Measurements from ENCODE around the gene RNF121. TPM values are rescaled to one million over a fixed set of nuclear protein-coding genes. Genes with fewer than 3 reads are reported as not detected.

Gene RNF121
- total and polyA plus RNA-seq, 2 of the 13 experiments (the other 11 are each of a cell fraction or from before 2014, with no cell fraction given), result 28.6 to 44.3 TPM

GRCh38 chr11:71951741-71952310 is 23.0 kb downstream of the RNF121 start:
- no peak for FAIRE-seq
- BruUV-seq (replicated peaks), result no TSS peak
- H3K36me3 ChIP-seq (replicated peaks in 1 of 2; ENCODE audit: control insufficient read depth in 1 of 2, insufficient read depth in 2 of 2, low read length in 2 of 2), result no peaks in the 10 kb centered on the region; a peak in 1 of 5 replicates
- no peak overlapping the region for H3K4me2 ChIP-seq (ENCODE audit: low read depth, low read length)
- CTCF ChIA-PET (ENCODE audit: low intra/inter-chr PET ratio, low total read pairs), result no interaction called here
- H3K9me3 ChIP-seq (ENCODE audit: low read length), result no peaks in the 10 kb centered on the region
- no peak overlapping the region for H2AFZ ChIP-seq (ENCODE audit: low read length)
- H3K27ac ChIP-seq (ENCODE audit: extremely low read length, insufficient read depth, low read length), result no peak overlapping the region
- H3K4me3 ChIP-seq (replicated peaks in 1 of 3; ENCODE audit: insufficient read depth in 1 of 3, low read depth in 2 of 3, low read length in 3 of 3), result no peak overlapping the region
- TF ChIP-seq CHD2 (IDR thresholded peaks at IDR 0.05; ENCODE audit: low read depth, low read length), result no peak
- no peak for TF ChIP-seq ZBTB37 (CRISPR knock-in tag; IDR thresholded peaks at IDR 0.05)
- TF ChIP-seq ZNF20 (CRISPR knock-in tag; IDR thresholded peaks at IDR 0.05), result no peak
- no peak for TF ChIP-seq KDM4B (CRISPR knock-in tag; IDR thresholded peaks at IDR 0.05)
- no peak for TF ChIP-seq HNRNPK (IDR thresholded peaks at IDR 0.05; ENCODE audit: low read depth, low read length, poor library complexity, severe bottlenecking)
- TF ChIP-seq ZNF770 (CRISPR knock-in tag; IDR thresholded peaks at IDR 0.05), result no peak
- TF ChIP-seq SMARCC2 (IDR thresholded peaks at IDR 0.05), result no peak
- no peak for TF ChIP-seq EED (CRISPR knock-in tag; IDR thresholded peaks at IDR 0.05)
- no peak for TF ChIP-seq NKX3-1 (CRISPR knock-in tag; IDR thresholded peaks at IDR 0.05)
- peaks cover 79% of the 10 kb centered on the region for H3K79me2 ChIP-seq (ENCODE audit: insufficient read depth, low read length)
- no peak for ATAC-seq
- no peaks in the 10 kb centered on the region for H3K27me3 ChIP-seq (ENCODE audit: control insufficient read depth in 1 of 2, insufficient read depth in 2 of 2, low read length in 2 of 2)
- intact Hi-C loops (cut with micrococcal nuclease; ENCODE audit: unreplicated experiment), result no loop called here
- POLR2A ChIA-PET, result no interaction called here
- in situ Hi-C loops (cut with HindIII; ENCODE audit: extremely low pct_ligation_motif_present, low pct_unique_long_range_greater_than_20kb), result no loop called here
- no peaks in the 10 kb centered on the region for H4K20me1 ChIP-seq (ENCODE audit: insufficient read depth, low read length)
- H3K4me1 ChIP-seq (ENCODE audit: insufficient read depth, low read length), result peaks cover 35% of the 10 kb centered on the region
- H3K9ac ChIP-seq (ENCODE audit: insufficient read depth, low read depth, low read length), result no peak overlapping the region
- 92% methylated on average over 4 of the region's 4 CpGs for WGBS (ENCODE audit: low lambda C conversion rate)
- no peak for DNase-seq (ENCODE audit: low spot score)

Data from HepG2 (cell line).